T47D (cell line): ENCODE data around the gene HID1.
A peak's percentile ranks its signal among the peaks of the same experiment; 100 is the strongest.

Source experiments
- DNase-seq, 2 experiments: peaks; one replicate each; pipeline versions ENCODE4 v3.0.0 to v3.0.0-alpha.2; 2011 to 2012; ENCODE audit warnings: low read depth in 1 of 2, low spot score in 1 of 2
- JUND ChIP-seq: IDR thresholded peaks from 2 replicates; pipeline ENCODE4 v1.6.1; 2012; ENCODE audit warnings: low read depth
- in situ Hi-C: cut with HindIII; loops from 2 replicates; pipeline ENCODE4 v1.10.0; 2016; ENCODE audit warnings: low sequenced_read_pairs, low pct_unique_long_range_greater_than_20kb

The HID1 gene

DNA sequence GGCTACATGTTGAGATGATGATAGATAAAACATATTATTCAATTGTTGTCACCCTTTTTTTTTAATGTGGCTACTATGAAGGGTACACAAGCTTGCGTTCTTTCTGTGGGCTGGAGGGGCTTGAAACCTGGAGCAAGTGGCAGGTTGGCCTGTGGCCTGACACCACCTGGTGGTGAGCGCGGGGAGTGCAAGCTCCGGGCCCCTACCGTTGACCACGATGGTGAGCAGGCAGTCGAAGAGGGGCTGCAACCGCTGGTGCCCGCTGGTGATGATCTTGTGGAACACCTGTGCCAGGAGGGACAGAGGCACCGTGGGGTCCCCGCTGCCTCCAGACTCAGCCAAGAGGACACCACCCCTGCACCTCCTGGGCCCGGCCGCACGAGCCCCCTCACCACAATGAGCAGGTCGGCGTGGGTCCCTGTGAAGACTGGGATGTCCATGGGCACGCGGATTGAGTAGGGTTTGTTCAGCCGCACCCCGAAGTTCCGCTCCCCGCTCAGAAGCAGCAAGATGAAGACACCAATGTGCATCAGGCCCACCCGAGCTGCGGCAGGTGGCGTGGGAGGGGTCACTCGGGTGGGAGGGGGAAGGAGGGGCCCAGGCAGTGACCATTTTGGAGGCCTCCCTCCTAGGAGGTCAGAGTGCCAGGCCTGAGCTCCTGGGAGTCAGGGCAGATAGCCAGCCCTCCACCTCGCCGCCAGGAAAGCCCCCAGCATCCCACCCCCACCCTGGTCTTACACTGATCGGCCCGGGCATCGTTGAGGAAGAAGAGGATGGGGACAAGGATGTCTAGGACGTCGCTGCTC, 14.4 kb downstream of the HID1 start:
- in situ Hi-C loops, result no loop called here
- peak; percentile 66 to 88 for DNase-seq
- TF ChIP-seq JUND, result no peak

DNA sequence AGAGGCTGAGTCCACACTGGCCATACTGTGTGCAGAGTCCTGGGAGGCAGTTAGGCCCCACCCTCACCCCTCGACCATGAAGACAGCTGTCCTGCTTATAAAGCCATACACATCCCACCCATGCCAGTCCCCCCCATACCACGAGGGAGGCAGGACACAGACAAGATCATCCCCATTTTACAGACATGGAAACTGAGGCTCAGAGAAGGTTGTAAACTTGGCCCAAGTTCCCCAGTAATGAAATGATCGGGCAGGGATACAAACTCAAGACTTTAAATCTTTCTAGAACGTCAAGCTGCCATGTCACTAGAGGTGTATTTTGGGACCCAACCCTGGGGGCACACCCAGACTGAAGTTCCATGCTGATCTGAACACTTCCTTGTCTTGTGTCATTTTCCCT, 16.5 kb downstream of the HID1 start:
- no peak for TF ChIP-seq JUND
- DNase-seq, result no peak
- in situ Hi-C loops, result no loop called here

DNA sequence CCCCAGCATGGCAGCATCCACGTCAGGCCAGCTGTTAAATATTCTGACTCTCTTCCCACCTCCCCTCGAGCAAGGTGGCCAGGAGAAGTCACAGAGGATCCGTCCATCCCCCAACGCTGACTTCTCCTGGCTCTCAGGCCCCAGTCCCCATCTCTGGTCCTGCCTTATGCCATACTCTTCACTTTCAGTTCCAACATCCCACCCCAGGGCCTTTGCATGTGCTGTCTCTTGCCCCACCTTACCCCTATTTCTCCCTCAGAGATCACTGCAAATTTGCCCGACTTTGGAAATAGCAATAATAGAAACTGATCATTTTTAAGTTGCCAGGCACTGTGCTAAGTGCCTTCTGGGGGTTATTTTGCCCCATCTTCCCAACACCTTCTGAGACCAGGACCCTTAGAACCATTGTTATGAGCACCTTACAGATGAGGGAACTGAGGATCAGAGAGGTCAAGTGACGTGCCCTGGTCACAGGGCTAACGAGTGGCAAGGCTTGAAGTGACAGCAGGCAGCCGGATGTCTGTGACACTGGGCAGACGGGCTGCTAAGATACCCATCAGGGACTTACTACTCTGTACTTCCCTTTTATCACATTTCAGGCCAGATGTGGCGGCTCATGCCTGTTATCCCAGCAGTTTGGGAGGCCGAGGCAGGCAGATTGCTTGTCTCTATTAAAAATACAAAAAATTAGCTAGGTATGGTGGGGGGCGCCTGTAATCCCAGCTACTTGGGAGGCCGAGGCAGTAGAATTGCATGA, 17.7 kb downstream of the HID1 start:
- TF ChIP-seq JUND, result no peak
- no peak for DNase-seq
- in situ Hi-C loops, result no loop called here

DNA sequence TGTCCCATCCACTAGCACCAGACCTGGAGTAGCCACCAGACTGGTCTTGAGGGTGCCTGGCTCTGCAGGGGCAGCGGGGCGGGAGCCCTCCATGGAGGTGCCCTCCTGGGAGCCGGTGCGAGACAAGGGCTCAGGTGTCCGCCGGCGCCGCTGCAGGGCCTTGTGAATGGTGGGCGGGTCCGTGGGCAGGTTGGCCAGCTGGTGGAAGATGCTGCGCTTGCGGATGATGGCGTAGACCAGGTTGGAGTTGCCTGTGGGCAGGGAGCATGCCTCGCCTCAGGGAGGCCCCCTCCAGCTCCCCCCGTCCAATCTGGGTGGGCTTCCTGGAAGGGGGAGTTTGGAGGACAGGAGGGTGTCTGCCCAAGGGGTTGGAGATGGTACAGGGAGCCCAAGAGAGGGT, 18.4 kb downstream of the HID1 start:
- in situ Hi-C loops, result no loop called here
- no peak for DNase-seq
- no peak for TF ChIP-seq JUND

DNA sequence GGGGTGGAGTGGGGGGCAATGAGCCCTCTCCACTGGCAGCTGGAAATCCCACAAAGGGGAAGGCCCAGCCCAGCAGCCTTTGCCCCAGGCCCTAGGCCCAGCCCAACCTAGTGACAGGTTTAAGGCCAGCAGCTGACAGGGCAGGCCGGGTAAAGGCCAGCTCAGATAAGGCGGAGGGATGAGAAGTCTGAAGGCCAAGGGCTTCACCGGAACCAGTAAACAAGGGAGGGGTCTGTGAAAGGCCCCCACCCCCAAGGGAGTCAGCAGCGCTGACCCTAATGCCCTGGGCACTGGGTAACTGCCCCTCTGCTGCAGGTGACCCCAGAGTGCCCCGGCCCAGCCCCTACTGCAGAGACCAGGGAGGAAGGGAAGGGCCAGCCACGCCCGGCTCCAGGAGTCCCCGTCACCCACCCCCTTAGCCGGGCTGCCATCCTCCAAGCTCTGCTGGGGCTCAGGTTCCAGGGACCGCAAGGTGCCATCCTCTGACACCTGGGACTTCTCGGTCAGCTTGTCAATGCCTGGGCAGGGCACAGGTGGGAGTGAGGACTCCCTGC, 19.3 kb downstream of the HID1 start:
- DNase-seq, result no peak
- in situ Hi-C loops, result no loop called here
- TF ChIP-seq JUND, result no peak

DNA sequence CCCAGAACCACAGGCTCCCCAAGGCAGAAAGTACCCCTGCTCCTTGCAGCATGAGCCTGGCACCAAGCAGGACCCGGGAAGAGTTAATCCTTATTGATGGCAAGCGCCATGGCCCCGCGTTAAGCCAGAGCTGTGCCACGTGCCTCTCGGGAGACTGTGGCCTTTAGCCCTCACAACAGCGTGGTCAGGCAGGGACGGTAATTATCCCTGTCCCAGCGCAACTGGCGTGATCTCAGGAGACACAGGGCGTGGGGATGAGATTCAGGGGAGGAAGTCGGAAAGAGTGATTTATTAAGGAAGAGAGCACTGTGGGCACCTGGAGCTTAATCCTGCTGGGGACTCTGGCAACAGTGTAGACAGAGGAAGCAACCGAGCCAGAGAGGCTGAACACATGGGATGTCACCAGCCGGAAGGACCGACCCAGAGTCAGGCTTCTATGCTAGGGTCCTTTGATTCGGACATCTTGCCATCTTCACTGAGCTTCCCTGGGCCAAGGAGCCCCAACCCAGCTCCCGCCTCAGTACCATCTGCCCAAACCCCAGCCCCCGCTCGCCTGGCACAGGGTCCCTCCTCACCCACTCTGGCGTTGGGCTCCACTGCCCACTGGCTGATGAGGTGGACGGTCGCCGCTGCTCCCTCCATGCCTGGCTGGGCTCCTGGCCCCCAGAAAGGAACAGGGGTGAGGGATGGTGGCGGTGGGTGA, 20.0 kb downstream of the HID1 start:
- in situ Hi-C loops, result no loop called here
- no peak for TF ChIP-seq JUND

DNA sequence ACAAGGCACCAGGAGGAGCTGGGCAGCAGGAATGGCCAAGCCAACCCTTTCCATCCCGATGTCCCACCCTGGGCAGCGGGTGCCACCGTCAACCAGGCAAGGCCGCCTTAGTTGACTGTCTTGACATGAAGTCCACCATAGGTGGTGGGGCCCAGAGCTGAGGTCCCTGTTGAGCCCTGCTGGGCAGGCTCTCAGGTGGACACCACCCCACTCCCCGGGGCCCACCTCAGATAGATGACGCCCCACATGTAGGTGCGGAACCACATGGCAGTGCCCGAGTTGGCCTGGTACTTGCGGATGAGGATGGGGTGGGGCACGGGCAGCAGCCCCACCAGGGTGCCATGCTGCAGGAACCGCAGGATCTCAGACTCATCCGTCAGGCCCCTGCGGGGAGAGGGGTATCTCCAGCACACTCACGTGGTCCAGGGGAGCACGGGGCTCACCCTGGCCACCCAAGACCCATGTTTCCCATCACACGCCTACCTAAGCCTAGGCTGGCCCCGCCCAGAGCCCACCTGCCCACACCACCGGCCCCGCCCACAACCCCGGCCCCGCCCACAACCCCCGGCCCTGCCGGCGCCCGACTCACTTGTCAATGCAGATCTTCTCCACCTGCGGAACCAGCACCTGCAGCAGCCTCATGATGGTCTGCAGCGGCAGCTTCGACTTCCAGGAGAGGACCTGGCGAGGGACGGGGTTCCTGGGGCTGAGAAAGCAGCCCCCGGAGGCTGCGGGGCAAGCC, 20.7 kb downstream of the HID1 start:
- TF ChIP-seq JUND, result no peak
- DNase-seq, result no peak
- in situ Hi-C loops, result no loop called here

More for the DNA sequence above, 20.0 kb downstream of the HID1 start:
- no peak for DNase-seq

DNA sequence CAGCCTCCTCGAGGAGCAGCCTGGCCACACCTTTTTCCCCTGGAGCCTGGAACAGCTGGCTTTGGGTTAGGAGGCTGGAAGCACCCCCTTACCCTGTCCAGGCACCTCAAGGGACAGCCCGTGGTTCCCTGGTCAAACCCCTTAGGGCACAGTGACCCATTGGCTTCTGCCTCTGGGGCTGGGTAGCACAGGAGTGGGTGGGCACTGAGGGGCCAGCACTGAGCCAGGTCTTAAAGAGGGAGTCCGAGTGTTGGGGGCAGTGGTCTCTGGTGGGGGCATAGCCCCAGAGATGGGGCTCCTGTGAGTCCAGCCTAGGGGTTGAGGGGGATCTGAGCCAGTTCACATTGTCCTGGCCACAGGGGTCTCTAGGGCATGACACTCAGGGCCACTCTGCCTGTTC, 21.5 kb downstream of the HID1 start:
- no peak for TF ChIP-seq JUND
- in situ Hi-C loops, result no loop called here
- DNase-seq, result no peak

DNA sequence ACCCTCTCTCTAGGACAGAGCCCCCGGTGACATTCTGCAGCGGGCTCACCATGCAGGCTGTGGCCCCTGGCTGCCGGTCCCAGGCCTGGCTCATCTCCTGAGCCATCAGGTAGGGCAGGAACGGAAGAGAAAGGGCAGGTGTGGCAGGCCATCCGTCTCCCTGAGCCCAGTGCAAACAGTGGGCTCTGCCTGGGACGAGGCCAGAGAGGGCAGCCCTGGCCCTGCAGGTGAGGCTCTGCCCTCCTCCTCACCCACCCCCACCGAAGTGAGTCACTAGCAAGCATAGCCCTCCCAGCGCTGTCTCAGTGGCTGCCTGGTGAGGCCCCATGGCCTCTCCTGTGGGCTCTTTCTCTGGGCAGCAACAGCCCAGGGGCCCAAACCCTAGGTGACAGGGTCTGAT, 22.4 kb downstream of the HID1 start:
- in situ Hi-C loops, result no loop called here
- no peak for TF ChIP-seq JUND
- DNase-seq, result no peak

DNA sequence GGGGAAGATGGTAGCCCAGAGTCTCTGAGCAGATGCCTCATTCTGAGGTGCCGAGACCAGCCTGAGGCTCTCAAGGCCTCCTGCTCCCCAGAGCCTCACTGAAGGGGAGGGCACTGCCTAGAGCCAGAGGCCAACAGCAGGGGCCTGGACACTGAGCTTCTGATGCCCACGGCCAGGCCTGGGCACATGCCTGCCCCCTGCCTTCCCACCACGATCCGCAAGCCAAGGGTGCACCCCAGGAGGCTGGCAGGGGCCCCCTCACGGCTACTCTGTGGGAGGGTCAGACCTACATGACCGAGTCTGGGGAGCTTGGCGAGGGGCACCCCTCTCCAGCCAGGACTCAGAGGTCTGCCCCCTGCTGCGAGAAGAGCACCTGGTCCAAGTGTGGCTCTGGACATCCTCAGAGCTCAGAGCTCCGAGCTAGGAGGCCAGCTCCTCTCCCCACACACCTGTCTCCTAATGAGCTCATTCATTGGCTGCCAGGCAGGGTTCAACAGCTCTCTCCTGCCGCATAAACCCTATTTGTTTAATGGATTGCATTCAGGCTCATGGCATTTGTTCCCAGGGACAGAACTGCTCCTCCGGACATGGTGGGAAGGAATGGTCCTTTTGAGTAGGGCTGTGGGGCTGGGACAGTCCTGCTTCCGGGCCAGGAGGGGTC, 23.0 kb downstream of the HID1 start:
- peak in 1 of 2 experiments; percentile 35 for DNase-seq
- in situ Hi-C loops, result no loop called here
- TF ChIP-seq JUND, result no peak

DNA sequence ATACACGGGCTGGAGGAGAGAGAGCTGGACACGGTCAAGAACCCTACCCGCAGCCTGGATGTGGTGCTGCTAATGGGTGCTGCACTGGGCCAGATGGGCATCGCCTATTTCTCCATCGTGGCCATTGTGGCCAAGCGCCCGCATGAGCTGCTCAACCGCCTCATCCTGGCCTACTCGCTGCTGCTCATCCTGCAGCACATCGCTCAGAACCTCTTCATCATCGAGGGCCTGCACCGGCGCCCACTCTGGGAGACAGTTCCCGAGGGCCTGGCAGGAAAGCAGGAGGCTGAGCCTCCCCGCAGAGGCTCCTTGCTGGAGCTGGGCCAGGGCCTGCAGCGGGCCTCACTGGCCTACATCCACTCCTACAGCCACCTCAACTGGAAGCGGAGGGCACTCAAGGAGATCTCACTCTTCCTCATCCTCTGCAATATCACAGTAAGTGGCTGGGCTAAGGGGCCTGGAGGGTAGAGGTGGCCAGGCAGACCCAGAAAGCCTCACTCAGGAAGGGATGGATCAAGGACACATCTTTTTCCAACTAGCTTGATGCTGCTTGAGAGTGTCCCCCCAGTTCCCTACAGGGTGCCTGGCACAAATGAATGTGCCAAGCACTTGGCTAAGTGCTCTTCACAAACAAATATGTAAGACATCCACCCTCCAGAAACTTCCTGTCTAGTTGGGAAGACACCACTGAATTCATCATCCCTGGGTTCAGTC, 25.4 kb downstream of the HID1 start:
- no peak for DNase-seq
- in situ Hi-C loops, result no loop called here
- no peak for TF ChIP-seq JUND
